Body of pancreas (tissue), 4 donors: Measurements from ENCODE around the gene MVB12B. TPM values are rescaled to one million over a fixed set of nuclear protein-coding genes. Genes with fewer than 3 reads are reported as not detected.

Source experiments
- ATAC-seq: fragments of 150-250 bp; one replicate; pipeline ENCODE4 v1.9.1; 2016
- DNase-seq, 4 donors: peaks; one replicate each; pipeline ENCODE4 v3.0.0-alpha.2; 2019
- H3K27ac ChIP-seq, 4 donors: fragments of 200-600 bp; sonication (generic); 1 replicate in 3 of 4; 2 replicates in 1 of 4; pipeline versions ENCODE4 v1.5.1 to v1.6.1; 2016 to 2019; ENCODE audit warnings: mild to moderate bottlenecking in 1 of 4, mixed read lengths in 1 of 4, moderate library complexity in 1 of 4
- H3K27me3 ChIP-seq, 2 donors: fragments of 200-600 bp; sonication (generic); one replicate each; pipeline ENCODE4 v1.6.0; 2016; ENCODE audit warnings: mild to moderate bottlenecking in 1 of 2
- H3K36me3 ChIP-seq, 2 donors: fragments of 200-600 bp; sonication (generic); replicated peaks in 1 of 2; 2 replicates each; pipeline ENCODE4 v1.5.1; 2016; ENCODE audit warnings: low read depth in 2 of 2; ENCODE audit not compliant: insufficient read depth in 1 of 2
- H3K4me1 ChIP-seq: fragments of 200-600 bp; sonication (generic); one replicate; pipeline ENCODE4 v1.6.0; 2016
- H3K4me3 ChIP-seq, 2 donors: fragments of 200-600 bp; sonication (generic); 1 replicate in 1 of 2; 2 replicates in 1 of 2; pipeline ENCODE4 v1.5.1; 2016 to 2019
- H3K9me3 ChIP-seq, 3 donors: fragments of 200-600 bp; sonication (generic); 1 replicate in 2 of 3; 2 replicates in 1 of 3; pipeline ENCODE4 v1.5.1; 2016
- POLR2A ChIP-seq, 3 donors: fragments of 450-650 bp; IDR thresholded peaks; one replicate each; pipeline ENCODE4 v1.6.1; 2016; ENCODE audit warnings: antibody characterized with exemption in 3 of 3, mild to moderate bottlenecking in 2 of 3
- WGBS, 2 donors: methylation state at CpG; one replicate each; pipeline ENCODE4 v1.1.5; 2017; 5-methylcytosine and 5-hydroxymethylcytosine counted together
- intact Hi-C: fragments of 100-400 bp; cut with DNase I; formaldehyde crosslinking; loops from one replicate; pipeline ENCODE4 v1.15.1; 2023
- total RNA-seq, 2 donors: library from RNA; depleted of rRNA; stranded (reverse); fragments of >200 nt; gene quantifications; one replicate each; pipeline ENCODE4 v1.1.0, GENCODE V29; 2016
- TF ChIP-seq, protein P1 (sequence below), 7 experiments: fragments of 450-650 bp in 4 of 7; fragments of 200-600 bp in 3 of 7; sonication (generic) in 3 of 7; IDR thresholded peaks; one replicate each; pipeline ENCODE4 v1.5.1; 2016 to 2019; ENCODE audit warnings: antibody characterized with exemption in 7 of 7

The MVB12B gene
- total RNA-seq, 2 donors from 2014 or later: 5.2 to 9.9 TPM

DNA sequence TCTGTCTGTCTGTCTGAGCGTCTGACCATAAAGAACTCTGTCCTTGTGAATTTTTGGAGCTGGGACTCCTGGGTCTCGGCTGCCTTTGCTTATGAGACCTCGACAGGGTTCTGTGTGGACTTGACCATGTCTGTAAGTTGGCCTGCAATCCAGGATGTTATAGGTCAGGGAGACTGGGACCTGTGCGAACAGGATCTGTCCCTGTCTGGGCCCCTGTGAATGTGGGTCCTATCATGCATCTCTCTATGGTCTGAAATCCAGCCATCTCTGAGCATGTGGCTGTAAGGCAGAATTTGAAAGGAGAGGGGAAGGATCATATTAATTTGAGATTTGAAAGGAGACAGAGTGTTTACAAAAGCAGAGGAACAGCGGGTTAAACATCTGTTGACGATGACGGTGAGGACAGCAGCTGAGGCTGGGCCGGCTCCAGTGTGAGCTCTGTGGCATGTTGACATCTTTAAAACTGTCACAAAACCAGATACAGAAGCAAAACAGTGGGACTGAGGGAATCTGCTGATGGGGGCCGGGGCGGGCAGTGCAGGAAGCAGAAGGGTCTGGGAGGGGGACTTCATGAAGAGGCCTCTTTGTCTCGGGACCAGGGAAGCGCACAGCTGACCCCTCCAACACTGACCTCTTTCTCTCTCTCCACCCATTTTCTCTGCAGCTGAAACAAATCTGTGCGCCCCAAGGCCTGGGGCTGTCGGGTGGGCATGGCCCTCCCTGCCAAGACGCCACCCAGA lies 19.1 kb upstream of the MVB12B start:
- 75 to 85% methylated on average over 13 to 15 of the region's 15 CpGs for WGBS, 2 donors
- Histone ChIP-seq H3K4me1 (no peaks in the 10 kb centered on the region), H3K4me3 (no peak overlapping the region), H3K9me3 (no peaks in the 10 kb centered on the region), H3K36me3 (no peaks in the 10 kb centered on the region), H3K27ac (no peak overlapping the region), H3K27me3 (no peaks in the 10 kb centered on the region)
- intact Hi-C loops: no loop called here
- ATAC-seq (no peak), DNase-seq (no peak)
- TF ChIP-seq, protein P1, sequence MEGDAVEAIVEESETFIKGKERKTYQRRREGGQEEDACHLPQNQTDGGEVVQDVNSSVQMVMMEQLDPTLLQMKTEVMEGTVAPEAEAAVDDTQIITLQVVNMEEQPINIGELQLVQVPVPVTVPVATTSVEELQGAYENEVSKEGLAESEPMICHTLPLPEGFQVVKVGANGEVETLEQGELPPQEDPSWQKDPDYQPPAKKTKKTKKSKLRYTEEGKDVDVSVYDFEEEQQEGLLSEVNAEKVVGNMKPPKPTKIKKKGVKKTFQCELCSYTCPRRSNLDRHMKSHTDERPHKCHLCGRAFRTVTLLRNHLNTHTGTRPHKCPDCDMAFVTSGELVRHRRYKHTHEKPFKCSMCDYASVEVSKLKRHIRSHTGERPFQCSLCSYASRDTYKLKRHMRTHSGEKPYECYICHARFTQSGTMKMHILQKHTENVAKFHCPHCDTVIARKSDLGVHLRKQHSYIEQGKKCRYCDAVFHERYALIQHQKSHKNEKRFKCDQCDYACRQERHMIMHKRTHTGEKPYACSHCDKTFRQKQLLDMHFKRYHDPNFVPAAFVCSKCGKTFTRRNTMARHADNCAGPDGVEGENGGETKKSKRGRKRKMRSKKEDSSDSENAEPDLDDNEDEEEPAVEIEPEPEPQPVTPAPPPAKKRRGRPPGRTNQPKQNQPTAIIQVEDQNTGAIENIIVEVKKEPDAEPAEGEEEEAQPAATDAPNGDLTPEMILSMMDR (IDR thresholded peaks at IDR 0.05): no peak
- TF ChIP-seq POLR2A (IDR thresholded peaks at IDR 0.05): no peak

DNA sequence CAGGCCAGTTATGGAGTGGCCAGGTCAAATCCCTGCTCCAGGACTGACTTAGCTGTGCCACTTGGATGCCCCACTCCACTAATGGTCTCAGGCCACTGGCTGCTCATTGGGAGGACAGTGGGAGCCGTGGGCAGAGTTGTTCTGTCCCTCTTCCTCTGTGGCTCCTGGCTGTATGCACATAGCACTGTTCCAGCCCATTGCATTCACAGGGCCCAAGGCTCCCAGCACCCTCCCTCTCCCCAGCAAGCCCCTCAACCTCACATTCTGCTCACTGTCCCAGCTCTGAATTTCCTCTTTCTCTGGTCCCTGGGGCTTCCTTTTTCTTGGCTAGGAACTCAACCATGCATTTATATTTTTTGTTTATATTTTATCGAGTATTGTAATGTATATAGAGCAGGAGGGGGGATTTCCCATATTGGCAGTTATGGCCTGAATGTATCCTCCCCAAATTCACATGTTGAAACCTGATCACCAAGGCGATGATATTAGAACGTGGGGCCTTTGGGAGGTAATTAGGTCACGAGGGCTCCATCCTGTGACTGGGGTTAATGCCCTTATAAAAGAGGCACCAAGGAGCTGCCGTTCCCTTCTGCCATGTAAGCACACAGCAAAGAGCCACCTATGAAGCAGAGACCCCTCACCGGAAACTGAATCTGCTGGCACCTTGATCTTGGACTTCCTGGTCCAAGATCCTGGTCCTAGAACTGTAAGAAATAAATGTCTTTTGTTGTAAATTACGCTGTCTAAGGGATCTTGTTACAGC lies 17.0 kb upstream of the MVB12B start:
- intact Hi-C loops: no loop called here
- ATAC-seq: no peak
- TF ChIP-seq, protein P1 (IDR thresholded peaks at IDR 0.05): no peak
- TF ChIP-seq POLR2A (IDR thresholded peaks at IDR 0.05): no peak

DNA sequence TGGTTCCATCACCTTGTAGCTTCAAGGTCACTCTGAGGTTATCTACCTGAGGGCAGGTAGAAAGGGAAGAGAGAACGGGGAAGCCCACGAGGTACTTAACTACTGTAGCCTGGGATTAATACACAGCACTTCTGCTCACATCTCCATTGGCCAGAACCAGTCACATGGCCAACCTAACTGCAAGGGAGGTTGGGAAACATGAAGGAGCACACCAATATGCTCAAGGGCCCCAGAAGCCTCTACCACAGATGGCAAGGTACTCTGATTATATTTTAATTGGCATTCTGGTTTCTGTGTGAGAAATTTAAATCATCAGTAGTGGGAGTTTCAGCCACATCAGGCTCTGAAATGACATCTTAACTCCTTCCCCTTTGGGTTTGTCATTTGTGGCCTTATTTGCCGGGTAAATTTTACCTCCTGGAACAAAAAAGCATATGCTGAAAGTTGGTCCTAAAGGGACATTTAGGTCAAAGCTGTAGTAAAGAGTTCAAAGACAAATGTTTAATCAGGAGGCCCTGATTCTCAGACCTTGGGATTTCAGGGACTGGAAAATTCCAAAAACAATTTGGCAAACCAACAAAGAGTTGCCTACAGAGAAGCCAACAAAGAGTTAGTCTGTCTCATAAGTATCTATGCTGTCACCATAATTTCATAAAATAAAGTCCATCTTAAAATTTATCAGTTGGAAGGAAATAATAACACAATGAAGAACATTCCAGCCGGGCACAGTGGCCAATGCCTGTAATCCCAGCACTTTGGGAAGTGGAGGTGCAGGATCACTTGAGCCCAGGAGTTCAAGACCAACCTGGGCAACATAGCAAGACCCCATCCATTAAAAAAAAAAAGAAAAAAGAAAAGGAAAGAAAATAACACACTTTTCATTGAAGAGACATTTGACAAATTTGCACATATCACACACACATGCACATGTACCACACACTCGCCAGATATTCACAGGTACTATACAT lies 13.8 kb upstream of the MVB12B start:
- no peaks in the 10 kb centered on the region for H3K27me3 ChIP-seq
- intact Hi-C loops: no loop called here
- ATAC-seq (no peak), DNase-seq (no peak)
- WGBS, 2 donors: 76 to 86% methylated on average over 5 of the region's 5 CpGs
- H3K27ac ChIP-seq: no peak overlapping the region
- no peak overlapping the region for H3K4me3 ChIP-seq
- no peaks in the 10 kb centered on the region for H3K4me1 ChIP-seq
- no peak for TF ChIP-seq POLR2A (IDR thresholded peaks at IDR 0.05)
- TF ChIP-seq, protein P1 (IDR thresholded peaks at IDR 0.05): no peak
- H3K9me3 ChIP-seq: no peaks in the 10 kb centered on the region
- no peaks in the 10 kb centered on the region for H3K36me3 ChIP-seq

More for the DNA sequence above, 17.0 kb upstream of the MVB12B start:
- H3K36me3 ChIP-seq: no peaks in the 10 kb centered on the region
- no peak overlapping the region for H3K27ac ChIP-seq
- no peak overlapping the region for H3K4me3 ChIP-seq
- WGBS, 2 donors: 72 to 73% methylated on average over 8 of the region's 8 CpGs
- no peaks in the 10 kb centered on the region for H3K27me3 ChIP-seq
- DNase-seq: no peak
- no peaks in the 10 kb centered on the region for H3K4me1 ChIP-seq
- no peaks in the 10 kb centered on the region for H3K9me3 ChIP-seq

DNA sequence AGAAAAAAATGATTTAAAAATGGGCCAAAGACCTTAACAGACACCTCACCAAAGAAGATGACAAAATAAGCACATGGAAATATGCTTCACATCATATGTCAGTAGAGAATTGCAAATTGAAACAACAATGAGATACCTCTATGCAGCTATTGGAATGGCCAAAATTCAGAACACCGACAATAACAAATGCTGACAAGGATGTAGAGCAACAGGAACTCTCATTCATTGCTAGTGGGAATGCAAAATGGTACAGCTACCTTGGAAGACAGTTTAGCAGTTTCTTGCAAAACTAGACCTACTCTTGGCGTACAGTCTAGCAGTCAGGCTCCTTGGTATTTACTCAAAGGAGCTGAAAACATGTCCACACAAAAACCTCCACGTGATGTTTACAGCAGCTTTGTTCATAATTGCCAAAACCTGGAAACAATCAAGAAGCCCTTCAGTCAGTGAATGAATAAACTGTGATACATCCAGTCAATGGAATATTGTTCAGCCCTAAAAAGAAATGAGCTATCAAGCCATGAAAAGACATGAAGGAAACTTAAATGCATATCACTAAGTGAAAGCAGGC lies 10.5 kb upstream of the MVB12B start:
- TF ChIP-seq, protein P1 (IDR thresholded peaks at IDR 0.05): no peak
- TF ChIP-seq POLR2A (IDR thresholded peaks at IDR 0.05): no peak
- no peaks in the 10 kb centered on the region for H3K27me3 ChIP-seq
- no peak overlapping the region for H3K27ac ChIP-seq
- no peaks in the 10 kb centered on the region for H3K9me3 ChIP-seq
- intact Hi-C loops: no loop called here
- no peak overlapping the region for H3K4me3 ChIP-seq
- ATAC-seq (no peak), DNase-seq (no peak)
- WGBS, 2 donors: 86 to 89% methylated on average over 3 of the region's 3 CpGs
- no peaks in the 10 kb centered on the region for H3K36me3 ChIP-seq
- H3K4me1 ChIP-seq: no peaks in the 10 kb centered on the region
